WI38 (cell line): ENCODE measurements around the gene GATA3.

ENCODE experiments used
- H3K4me3 ChIP-seq: 2 replicates; pipeline ENCODE4 v1.5.1; 2011; ENCODE audit warnings: low read depth, mild to moderate bottlenecking, control low read depth, low read length
- TF ChIP-seq, protein P1 (sequence below): IDR thresholded peaks from 2 replicates; pipeline ENCODE4 v1.5.1; 2012; ENCODE audit warnings: low read depth, mild to moderate bottlenecking, control low read depth, low read length

Gene GATA3

DNA sequence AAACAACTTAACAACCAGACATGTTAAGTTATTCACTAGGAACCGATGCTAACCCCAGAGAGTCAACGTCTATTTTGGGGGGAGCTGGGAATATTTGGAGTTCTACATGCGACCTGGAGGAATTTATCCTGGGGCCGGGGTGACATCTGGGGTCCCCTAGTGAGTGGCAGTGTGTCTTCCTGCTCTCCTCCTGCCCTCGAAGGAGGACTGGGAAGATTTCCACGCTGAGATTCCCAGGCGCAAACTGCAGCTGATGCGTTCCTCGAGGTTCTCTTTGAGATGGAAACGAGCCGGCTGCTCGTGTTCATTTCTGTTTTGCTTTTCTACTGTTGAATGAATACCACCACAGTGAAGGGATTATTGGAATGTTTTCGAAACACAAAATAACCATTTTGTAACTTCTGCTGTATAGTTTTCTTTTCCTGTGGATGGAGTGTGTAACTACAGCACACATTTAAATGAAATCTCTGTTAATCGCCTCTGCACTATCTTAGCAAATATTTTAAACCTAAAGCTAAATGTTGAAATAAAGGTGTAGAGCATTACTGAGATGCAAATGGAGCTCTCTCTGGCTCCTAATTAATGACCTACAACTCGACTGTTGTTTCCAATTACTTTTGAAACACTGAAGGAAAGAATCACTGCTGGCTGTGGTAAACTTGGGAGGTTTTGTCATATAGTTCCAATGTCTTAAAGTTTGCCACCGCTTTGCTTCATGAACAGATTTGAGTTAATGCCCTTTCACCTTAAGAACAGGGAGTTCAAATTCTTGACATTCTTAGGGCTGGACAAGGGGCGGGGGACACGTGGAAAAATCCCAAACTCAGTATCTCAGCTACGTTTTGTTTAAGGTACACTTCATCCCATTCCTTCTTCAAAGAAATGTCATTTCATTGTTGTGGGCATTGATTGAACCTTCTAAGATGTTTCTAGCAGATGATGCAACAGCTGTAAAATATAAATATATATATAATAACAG is 21.1 kb downstream of the GATA3 start:
- no peak overlapping the region for H3K4me3 ChIP-seq
- TF ChIP-seq, protein P1, sequence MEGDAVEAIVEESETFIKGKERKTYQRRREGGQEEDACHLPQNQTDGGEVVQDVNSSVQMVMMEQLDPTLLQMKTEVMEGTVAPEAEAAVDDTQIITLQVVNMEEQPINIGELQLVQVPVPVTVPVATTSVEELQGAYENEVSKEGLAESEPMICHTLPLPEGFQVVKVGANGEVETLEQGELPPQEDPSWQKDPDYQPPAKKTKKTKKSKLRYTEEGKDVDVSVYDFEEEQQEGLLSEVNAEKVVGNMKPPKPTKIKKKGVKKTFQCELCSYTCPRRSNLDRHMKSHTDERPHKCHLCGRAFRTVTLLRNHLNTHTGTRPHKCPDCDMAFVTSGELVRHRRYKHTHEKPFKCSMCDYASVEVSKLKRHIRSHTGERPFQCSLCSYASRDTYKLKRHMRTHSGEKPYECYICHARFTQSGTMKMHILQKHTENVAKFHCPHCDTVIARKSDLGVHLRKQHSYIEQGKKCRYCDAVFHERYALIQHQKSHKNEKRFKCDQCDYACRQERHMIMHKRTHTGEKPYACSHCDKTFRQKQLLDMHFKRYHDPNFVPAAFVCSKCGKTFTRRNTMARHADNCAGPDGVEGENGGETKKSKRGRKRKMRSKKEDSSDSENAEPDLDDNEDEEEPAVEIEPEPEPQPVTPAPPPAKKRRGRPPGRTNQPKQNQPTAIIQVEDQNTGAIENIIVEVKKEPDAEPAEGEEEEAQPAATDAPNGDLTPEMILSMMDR, result no peak

DNA sequence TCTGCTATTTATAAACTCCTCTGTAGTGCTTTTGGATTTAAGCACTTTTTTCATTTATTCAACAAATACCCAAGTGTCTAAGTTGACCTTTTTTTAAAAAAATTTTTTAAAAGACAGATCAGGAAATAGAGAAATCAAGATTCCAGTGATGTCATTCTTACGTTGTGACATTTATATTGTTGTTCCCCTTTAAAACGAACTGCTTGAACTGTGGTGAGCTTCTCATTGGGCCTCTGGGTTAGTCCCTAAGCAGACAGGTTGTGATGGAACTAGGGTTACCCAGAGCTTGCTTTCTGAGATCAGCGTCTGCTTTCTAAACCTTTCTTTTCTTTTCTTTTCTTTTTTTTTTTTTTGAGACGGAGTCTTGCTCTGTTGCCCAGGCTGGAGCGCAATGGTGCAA is 22.4 kb downstream of the GATA3 start:
- TF ChIP-seq, protein P1, result no peak
- no peak overlapping the region for H3K4me3 ChIP-seq

DNA sequence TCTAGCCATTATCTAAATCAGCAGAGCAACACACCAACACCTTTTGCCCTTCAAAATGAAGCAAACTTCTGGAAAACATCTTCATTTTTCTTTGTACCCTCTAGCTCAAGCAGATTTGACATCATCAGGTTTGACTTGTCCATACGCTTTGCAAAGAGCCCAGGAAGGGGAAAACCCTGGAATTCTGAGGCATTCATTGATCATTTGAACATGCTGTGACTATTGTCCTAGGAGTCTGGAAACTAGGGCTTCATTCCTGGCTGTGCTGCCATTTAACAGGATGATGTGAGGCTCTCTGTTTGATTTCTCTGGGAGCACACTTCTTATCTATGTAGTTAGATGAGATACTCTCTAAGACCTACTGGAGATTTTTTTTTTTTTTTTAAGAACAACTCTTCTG is 23.5 kb downstream of the GATA3 start:
- no peak overlapping the region for H3K4me3 ChIP-seq
- TF ChIP-seq, protein P1, result no peak

DNA sequence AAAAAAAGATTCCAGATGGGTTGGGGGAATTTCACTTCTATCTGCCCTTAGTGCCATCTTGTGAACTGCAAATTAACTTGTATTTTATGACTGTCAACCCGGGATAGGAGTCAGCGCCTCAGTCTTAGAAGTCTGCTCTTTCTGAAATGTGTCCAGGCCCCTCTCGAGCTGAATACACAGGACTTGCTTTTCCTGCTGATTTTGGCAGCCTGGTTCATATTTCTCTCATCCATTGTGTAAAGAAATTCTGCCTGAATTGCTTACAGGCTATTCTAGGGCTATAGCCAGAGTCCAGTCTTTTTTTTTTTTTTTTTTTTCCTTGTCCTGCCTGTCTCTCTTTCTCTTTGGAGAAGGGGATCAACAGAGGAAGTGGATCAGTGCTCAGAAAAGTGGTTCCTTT is 24.6 kb downstream of the GATA3 start:
- no peak overlapping the region for H3K4me3 ChIP-seq
- TF ChIP-seq, protein P1, result no peak

DNA sequence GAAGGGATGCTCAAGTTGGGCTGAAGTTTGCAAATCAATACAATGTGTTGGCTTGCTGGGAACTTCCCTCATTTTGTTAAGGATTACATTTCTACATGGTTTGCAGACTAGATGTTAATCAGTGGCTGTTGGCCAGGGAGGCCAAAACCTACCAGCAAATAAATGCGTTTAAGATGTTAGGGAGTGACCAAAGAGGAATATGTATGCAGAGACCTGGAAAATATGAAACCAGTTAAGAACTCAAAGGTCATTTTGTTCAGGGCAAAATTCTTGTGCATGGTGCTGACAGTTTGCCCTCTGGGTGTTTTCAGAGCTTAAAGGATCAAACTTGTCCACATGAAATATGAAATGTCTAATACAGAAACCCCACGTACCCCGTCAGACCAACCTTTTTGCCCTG is 30.3 kb downstream of the GATA3 start:
- TF ChIP-seq, protein P1, result no peak
- no peak overlapping the region for H3K4me3 ChIP-seq

DNA sequence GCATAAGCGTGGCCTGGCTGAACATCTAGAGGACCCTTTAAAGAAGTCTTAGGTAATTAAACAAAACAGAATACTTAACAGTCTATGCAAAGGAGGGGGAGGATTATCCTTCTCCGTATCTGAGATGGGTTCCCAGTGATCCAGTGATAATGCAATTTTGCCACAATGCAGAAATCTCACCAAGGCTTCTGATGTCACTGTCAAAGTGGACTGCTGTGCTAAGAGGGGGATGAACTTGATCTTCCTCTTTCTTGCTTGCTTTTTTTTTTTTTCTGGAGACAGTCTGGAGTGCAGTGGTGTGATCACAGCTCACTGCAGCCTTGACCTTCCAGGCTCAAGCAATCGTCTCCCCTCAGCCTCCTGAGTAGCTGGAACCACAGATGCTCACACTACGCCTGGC is 30.8 kb downstream of the GATA3 start:
- TF ChIP-seq, protein P1, result no peak
- H3K4me3 ChIP-seq, result no peak overlapping the region

DNA sequence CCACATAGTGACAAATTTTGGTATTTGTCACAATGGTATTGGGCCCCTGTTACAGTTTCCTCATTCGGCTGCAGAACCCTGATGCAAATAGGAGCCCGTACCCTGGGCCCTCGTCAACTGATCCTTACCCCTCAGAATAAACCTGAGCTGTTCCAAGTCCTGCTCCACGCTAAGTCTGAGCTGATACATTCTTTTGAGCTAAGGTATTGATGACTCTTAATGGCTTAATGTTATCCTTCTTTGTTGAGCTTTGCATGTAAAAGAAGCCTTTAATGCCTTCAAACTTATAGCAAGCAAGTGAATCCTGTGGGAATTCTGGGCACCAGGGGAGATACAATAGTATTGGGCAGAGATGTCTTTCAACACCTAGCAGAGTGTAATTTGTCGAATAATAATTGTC is 31.8 kb downstream of the GATA3 start:
- TF ChIP-seq, protein P1, result no peak
- H3K4me3 ChIP-seq, result no peak overlapping the region
